ENCODE data around the gene TMEFF2. TPM values are rescaled to one million over a fixed set of nuclear protein-coding genes. Genes with fewer than 3 reads are reported as not detected.

The TMEFF2 gene
- total RNA-seq, 4 donors from 2014 or later, result 0.27 to 0.32 TPM; not detected in 2

DNA sequence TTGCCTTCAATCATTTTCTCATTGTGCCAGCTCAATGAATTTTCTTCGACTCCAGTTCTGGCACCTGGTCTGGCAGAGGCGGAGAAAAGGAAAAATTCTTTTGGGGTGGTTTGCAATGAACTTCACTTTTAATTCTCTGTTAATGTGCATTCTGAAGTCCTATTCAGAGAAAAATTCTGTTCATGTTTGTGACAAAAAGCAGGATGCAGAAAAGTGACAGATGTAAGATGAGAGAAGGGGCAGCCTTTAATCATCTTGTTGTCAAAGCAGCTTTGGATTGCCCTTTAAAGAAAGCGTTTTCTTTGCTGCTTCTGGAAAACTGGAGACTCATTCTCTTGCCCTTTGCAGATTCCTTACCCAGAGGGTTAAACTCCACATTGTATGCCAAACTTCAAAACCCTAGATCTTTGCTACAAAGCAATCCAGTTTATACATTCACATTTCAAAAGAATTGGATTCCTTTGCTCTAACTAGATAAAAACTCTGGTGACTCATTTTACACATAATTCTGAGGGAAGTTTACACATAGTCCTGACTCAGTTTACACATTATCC, 253.3 kb downstream of the TMEFF2 start:
- intact Hi-C loops (cut with DNase I; ENCODE audit: low total_unique reads) (no loop called here), in situ Hi-C loops (cut with MboI; ENCODE audit: low pct_ligation_motif_present in 1 of 4, low pct_unique_long_range_greater_than_20kb in 1 of 4, low sequenced_read_pairs in 3 of 4) (no loop called here)
- Histone ChIP-seq H3K9me3 (no peaks in the 10 kb centered on the region), H3K27me3 (no peaks in the 10 kb centered on the region), H3K4me1 (peaks cover 0 to 6% (median 0%) of the 10 kb centered on the region in 4 donors), H3K27ac (no peak overlapping the region), H3K36me3 (no peaks in the 10 kb centered on the region), H3K4me3 (no peak overlapping the region)
- DNase-seq, result no peak
- WGBS, 2 donors (ENCODE audit: low coverage in 1 of 2), result 51 to 67% methylated on average over 3 of the region's 3 CpGs
- no peak for TF ChIP-seq EP300 (IDR thresholded peaks at IDR 0.05; ENCODE audit: low read depth)
- TF ChIP-seq, protein P1, sequence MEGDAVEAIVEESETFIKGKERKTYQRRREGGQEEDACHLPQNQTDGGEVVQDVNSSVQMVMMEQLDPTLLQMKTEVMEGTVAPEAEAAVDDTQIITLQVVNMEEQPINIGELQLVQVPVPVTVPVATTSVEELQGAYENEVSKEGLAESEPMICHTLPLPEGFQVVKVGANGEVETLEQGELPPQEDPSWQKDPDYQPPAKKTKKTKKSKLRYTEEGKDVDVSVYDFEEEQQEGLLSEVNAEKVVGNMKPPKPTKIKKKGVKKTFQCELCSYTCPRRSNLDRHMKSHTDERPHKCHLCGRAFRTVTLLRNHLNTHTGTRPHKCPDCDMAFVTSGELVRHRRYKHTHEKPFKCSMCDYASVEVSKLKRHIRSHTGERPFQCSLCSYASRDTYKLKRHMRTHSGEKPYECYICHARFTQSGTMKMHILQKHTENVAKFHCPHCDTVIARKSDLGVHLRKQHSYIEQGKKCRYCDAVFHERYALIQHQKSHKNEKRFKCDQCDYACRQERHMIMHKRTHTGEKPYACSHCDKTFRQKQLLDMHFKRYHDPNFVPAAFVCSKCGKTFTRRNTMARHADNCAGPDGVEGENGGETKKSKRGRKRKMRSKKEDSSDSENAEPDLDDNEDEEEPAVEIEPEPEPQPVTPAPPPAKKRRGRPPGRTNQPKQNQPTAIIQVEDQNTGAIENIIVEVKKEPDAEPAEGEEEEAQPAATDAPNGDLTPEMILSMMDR (IDR thresholded peaks at IDR 0.05), result no peak
- no peak for TF ChIP-seq POLR2A (IDR thresholded peaks at IDR 0.05)
- no peak for TF ChIP-seq POLR2AphosphoS5 (IDR thresholded peaks at IDR 0.05)

DNA sequence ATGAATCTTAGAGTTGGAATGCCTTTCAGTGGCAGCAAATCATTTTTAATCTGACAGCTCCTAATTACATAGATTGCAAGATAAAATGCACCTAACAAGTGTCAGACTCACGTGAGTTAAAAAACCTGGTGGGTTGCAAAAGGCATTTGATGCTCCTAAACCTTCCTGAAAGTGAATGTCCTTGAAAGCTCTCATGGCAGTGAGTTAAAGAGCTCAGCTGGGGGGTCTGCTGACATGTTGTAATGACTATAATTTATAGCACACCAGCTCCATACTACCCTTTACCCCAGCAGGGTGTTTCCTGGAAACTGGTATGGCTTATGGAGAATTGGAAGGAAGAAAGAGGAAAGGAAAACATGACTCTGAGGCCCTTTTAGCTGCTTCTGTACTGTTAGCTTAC, 256.0 kb downstream of the TMEFF2 start:
- no peak for DNase-seq
- no peak for TF ChIP-seq POLR2A (IDR thresholded peaks at IDR 0.05)
- TF ChIP-seq, protein P1 (IDR thresholded peaks at IDR 0.05), result no peak
- TF ChIP-seq EP300 (IDR thresholded peaks at IDR 0.05; ENCODE audit: low read depth), result no peak
- no peak for TF ChIP-seq POLR2AphosphoS5 (IDR thresholded peaks at IDR 0.05)
- Histone ChIP-seq H3K4me3 (no peak overlapping the region), H3K27me3 (no peaks in the 10 kb centered on the region), H3K9me3 (no peaks in the 10 kb centered on the region), H3K27ac (no peak overlapping the region), H3K36me3 (no peaks in the 10 kb centered on the region), H3K4me1 (no peaks in the 10 kb centered on the region)
- in situ Hi-C loops (cut with MboI; ENCODE audit: low pct_ligation_motif_present in 1 of 4, low pct_unique_long_range_greater_than_20kb in 1 of 4, low sequenced_read_pairs in 3 of 4) (no loop called here), intact Hi-C loops (cut with DNase I; ENCODE audit: low total_unique reads) (no loop called here)
- 50% methylated on average over 1 of the region's 1 CpG; no CpG with 5 or more reads in 1 of the 2 donors for WGBS, 2 donors (ENCODE audit: low coverage in 1 of 2)

DNA sequence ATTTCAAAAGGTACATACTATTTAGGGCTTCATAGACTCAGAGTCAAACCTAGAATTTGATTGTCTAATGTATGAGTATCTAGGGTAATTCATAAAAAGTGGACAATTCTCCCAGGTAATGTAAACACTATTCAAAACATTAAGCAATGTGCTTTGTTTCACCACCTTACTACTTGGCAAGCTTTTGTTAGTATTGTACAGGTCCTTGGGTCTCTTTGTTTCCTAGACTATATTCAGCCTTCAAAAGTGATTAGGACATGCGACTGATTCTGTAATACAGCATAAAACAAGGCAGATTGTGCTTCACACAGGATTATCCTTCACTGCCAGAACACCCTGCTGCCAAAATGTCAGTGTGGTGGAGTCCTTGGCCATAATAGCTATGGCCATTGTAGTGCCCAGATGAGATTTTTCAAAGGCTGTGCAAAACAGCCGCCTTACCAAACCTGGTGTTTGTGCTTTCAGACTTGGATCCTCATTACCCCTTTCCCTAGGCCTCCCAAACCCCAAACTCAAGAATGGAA, 257.8 kb downstream of the TMEFF2 start:
- no peak overlapping the region for H3K4me3 ChIP-seq
- in situ Hi-C loops (cut with MboI; ENCODE audit: low pct_ligation_motif_present in 1 of 4, low pct_unique_long_range_greater_than_20kb in 1 of 4, low sequenced_read_pairs in 3 of 4) (no loop called here), intact Hi-C loops (cut with DNase I; ENCODE audit: low total_unique reads) (no loop called here)
- H3K36me3 ChIP-seq, result no peaks in the 10 kb centered on the region
- TF ChIP-seq POLR2AphosphoS5 (IDR thresholded peaks at IDR 0.05) (no peak), EP300 (IDR thresholded peaks at IDR 0.05; ENCODE audit: low read depth) (no peak), POLR2A (IDR thresholded peaks at IDR 0.05) (no peak)
- TF ChIP-seq, protein P1 (IDR thresholded peaks at IDR 0.05), result no peak
- DNase-seq, result no peak
- no peaks in the 10 kb centered on the region for H3K27me3 ChIP-seq
- H3K27ac ChIP-seq, result no peak overlapping the region
- H3K9me3 ChIP-seq, result no peaks in the 10 kb centered on the region
- WGBS, 2 donors (ENCODE audit: low coverage in 1 of 2), result 86% methylated on average over 2 of the region's 2 CpGs; no CpG with 5 or more reads in 1 of the 2 donors
- H3K4me1 ChIP-seq, result peaks cover 0 to 11% (median 5%) of the 10 kb centered on the region in 4 donors

DNA sequence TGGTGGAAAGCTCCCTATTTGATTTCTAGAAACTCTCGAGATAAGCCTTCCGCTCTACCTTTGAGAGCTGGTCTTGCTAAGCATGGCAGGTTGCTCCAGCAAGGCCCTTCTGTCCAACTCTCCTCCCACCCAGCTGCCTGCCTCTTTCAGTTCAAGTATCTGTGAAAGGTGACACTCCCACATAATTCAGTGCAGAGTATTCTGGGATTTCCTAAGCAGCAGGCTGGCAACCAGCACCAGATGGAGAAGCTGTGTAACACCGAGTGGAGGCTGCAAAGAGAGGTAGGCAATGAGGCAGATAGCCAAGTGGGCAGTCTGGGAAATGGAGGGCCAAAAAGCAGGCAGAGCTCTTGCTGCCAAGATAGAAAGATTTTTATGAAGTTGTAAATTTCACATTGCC, 259.5 kb downstream of the TMEFF2 start:
- H3K4me3 ChIP-seq, result no peak overlapping the region
- no peaks in the 10 kb centered on the region for H3K9me3 ChIP-seq
- H3K27ac ChIP-seq, result no peak overlapping the region
- intact Hi-C loops (cut with DNase I; ENCODE audit: low total_unique reads), result no loop called here
- in situ Hi-C loops (cut with MboI; ENCODE audit: low pct_ligation_motif_present in 1 of 4, low pct_unique_long_range_greater_than_20kb in 1 of 4, low sequenced_read_pairs in 3 of 4), result no loop called here
- H3K27me3 ChIP-seq, result no peaks in the 10 kb centered on the region
- WGBS, 2 donors (ENCODE audit: low coverage in 1 of 2), result 75 to 80% methylated on average over 1 to 3 of the region's 3 CpGs
- DNase-seq, result no peak
- H3K4me1 ChIP-seq, result peaks cover 0 to 20% (median 7%) of the 10 kb centered on the region in 4 donors
- no peaks in the 10 kb centered on the region for H3K36me3 ChIP-seq
- TF ChIP-seq, protein P1 (IDR thresholded peaks at IDR 0.05), result no peak
- TF ChIP-seq POLR2A (IDR thresholded peaks at IDR 0.05) (no peak), POLR2AphosphoS5 (IDR thresholded peaks at IDR 0.05) (no peak)
